Activated CD4-positive, alpha-beta T cell treated with anti-CD3 and anti-CD28 coated beads for 1 hour (primary cell): Measurements from ENCODE around the gene VASP.

Source experiments
- DNase-seq: peaks from one replicate; pipeline ENCODE4 v3.0.0-alpha.2; 2020

The VASP gene

GRCh38 chr19:45473682-45474605 lies 33.3 kb upstream of the VASP start:
- no peak for DNase-seq

- no peak for DNase-seq
Measured at GRCh38 chr19:45474606-45475521, 32.4 kb upstream of the VASP start.

- DNase-seq: no peak
Measured at GRCh38 chr19:45475537-45476291, 31.6 kb upstream of the VASP start.

GRCh38 chr19:45476304-45476703 lies 31.0 kb upstream of the VASP start:
- no peak for DNase-seq

GRCh38 chr19:45477186-45477585 lies 30.1 kb upstream of the VASP start:
- no peak for DNase-seq

- DNase-seq: no peak
Measured at GRCh38 chr19:45477713-45478453, 29.4 kb upstream of the VASP start.

- peak; percentile 86 for DNase-seq
Measured at GRCh38 chr19:45478454-45479238, 28.6 kb upstream of the VASP start.

GRCh38 chr19:45483033-45483432 lies 24.2 kb upstream of the VASP start:
- no peak for DNase-seq

- DNase-seq: no peak
Measured at GRCh38 chr19:45484273-45484945, 22.9 kb upstream of the VASP start.

- peak; percentile 95 for DNase-seq
Measured at GRCh38 chr19:45485305-45486077, 21.8 kb upstream of the VASP start.

- no peak for DNase-seq
Measured at GRCh38 chr19:45488708-45489107, 18.6 kb upstream of the VASP start.

GRCh38 chr19:45489216-45489855 lies 17.9 kb upstream of the VASP start:
- DNase-seq: no peak

GRCh38 chr19:45492137-45492626 lies 15.1 kb upstream of the VASP start:
- DNase-seq: no peak

GRCh38 chr19:45492627-45493470 lies 14.4 kb upstream of the VASP start:
- no peak for DNase-seq

- no peak for DNase-seq
Measured at GRCh38 chr19:45494261-45494916, 12.9 kb upstream of the VASP start.

- no peak for DNase-seq
Measured at GRCh38 chr19:45495178-45495577, 12.1 kb upstream of the VASP start.

- DNase-seq: peak; percentile 13
Measured at GRCh38 chr19:45496349-45496953, 10.8 kb upstream of the VASP start.
